HG03280 (cell line): ENCODE measurements around the gene GSTO1.
A peak's percentile ranks its signal among the peaks of the same experiment; 100 is the strongest.
"Not testable (repeated sequence)": the region's sequence is repeated elsewhere in the genome, so short reads cannot be mapped to it uniquely, and the experiment has no call there.

Experiments used
- ATAC-seq: cut with Tn5 transposase; IDR thresholded peaks from one replicate; pipeline ENCODE4 v1.9.1; 2021; ENCODE audit warnings: mild to moderate bottlenecking, moderate library complexity; ENCODE audit not compliant: unreplicated experiment

Gene GSTO1

GRCh38 chr10:104254493-104255310 is at the start of gene GSTO1:
Gene GSTO1 (plus strand): TSS chr10:104254892. CDS start chr10:104254929, 37 bp downstream.
- ATAC-seq: peak; percentile 70

GRCh38 chr10:104208730-104209129 is 46.0 kb upstream of the GSTO1 start:
- ATAC-seq: no peak

- no peak for ATAC-seq
Observed at GRCh38 chr10:104209575-104210198, 45.0 kb upstream of the GSTO1 start.

- no peak for ATAC-seq
Observed at GRCh38 chr10:104216631-104217030, 38.1 kb upstream of the GSTO1 start.

- no peak for ATAC-seq
Observed at GRCh38 chr10:104218751-104219150, 35.9 kb upstream of the GSTO1 start.

- no peak for ATAC-seq
Observed at GRCh38 chr10:104220522-104220921, 34.2 kb upstream of the GSTO1 start.

GRCh38 chr10:104223304-104223703 is 31.4 kb upstream of the GSTO1 start:
- ATAC-seq: no peak

- ATAC-seq: no peak
Observed at GRCh38 chr10:104230490-104230889, 24.2 kb upstream of the GSTO1 start.

- ATAC-seq: peak; percentile 100
Observed at GRCh38 chr10:104231784-104232612, 22.7 kb upstream of the GSTO1 start, which contains the start of gene CFAP43. Gene CFAP43 (minus strand): TSS chr10:104232364. CDS start chr10:104232246, 118 bp downstream.

- peak; percentile 10 for ATAC-seq
Observed at GRCh38 chr10:104232613-104233102, 22.0 kb upstream of the GSTO1 start.

GRCh38 chr10:104233817-104234216 is 20.9 kb upstream of the GSTO1 start:
- no peak for ATAC-seq

- ATAC-seq: no peak
Observed at GRCh38 chr10:104234934-104235333, 19.8 kb upstream of the GSTO1 start.

GRCh38 chr10:104235801-104236200 is 18.9 kb upstream of the GSTO1 start:
- no peak for ATAC-seq

- no peak for ATAC-seq
Observed at GRCh38 chr10:104240078-104240477, 14.6 kb upstream of the GSTO1 start.

GRCh38 chr10:104242545-104242944 is 12.1 kb upstream of the GSTO1 start:
- no peak for ATAC-seq

- ATAC-seq: not testable (repeated sequence)
Observed at GRCh38 chr10:104243009-104243408, 11.7 kb upstream of the GSTO1 start.

GRCh38 chr10:104243512-104243911 is 11.2 kb upstream of the GSTO1 start:
- ATAC-seq: no peak

- ATAC-seq: no peak
Observed at GRCh38 chr10:104245066-104245632, 9.5 kb upstream of the GSTO1 start.

GRCh38 chr10:104246976-104247375 is 7.7 kb upstream of the GSTO1 start:
- no peak for ATAC-seq

GRCh38 chr10:104247513-104248146 is 7.1 kb upstream of the GSTO1 start:
- no peak for ATAC-seq
